ENCODE results near the gene FBXO41. TPM values are rescaled to one million over a fixed set of nuclear protein-coding genes. Genes with fewer than 3 reads are reported as not detected.

The FBXO41 gene
- total RNA-seq, 1 experiment from 2014 or later: 34.9 TPM

GRCh38 chr2:73244580-73244979 is 39.7 kb downstream of the FBXO41 start:
- Histone ChIP-seq H4K20me1 (ENCODE audit: insufficient read depth) (peaks cover 35% of the 10 kb centered on the region; the same call in 1 of the 2 replicates), H3K4me3 (replicated peaks in 1 of 2; ENCODE audit: low read depth in 1 of 2, low read length in 2 of 2) (no peak overlapping the region), H3K9me2 (ENCODE audit: insufficient read depth) (no peaks in the 10 kb centered on the region), H3K27ac (ENCODE audit: low read depth, low read length) (no peak overlapping the region), H3K27me3 (ENCODE audit: insufficient read depth, low read length) (no peaks in the 10 kb centered on the region), H3K9ac (ENCODE audit: low read length) (no peak overlapping the region), H3K36me3 (ENCODE audit: control insufficient read depth in 1 of 2, insufficient read depth in 2 of 2, low read length in 2 of 2) (peaks cover 83% of the 10 kb centered on the region in 2 experiments), H3K4me2 (ENCODE audit: low read length) (no peak overlapping the region), H3K4me1 (ENCODE audit: control insufficient read depth in 1 of 2, insufficient read depth in 2 of 2, low read length in 2 of 2) (no peaks in the 10 kb centered on the region), H2AFZ (ENCODE audit: low read depth, low read length, poor library complexity, severe bottlenecking) (no peak overlapping the region), H3K9me3 (ENCODE audit: control insufficient read depth in 1 of 2, insufficient read depth in 1 of 2, low read depth in 1 of 2, low read length in 2 of 2) (no peaks in the 10 kb centered on the region), H3K79me2 (ENCODE audit: insufficient read depth, low read length) (peaks cover 96% of the 10 kb centered on the region)
- no peak for TF ChIP-seq CEBPB (IDR thresholded peaks at IDR 0.05; ENCODE audit: low read depth)
- no peak for TF ChIP-seq ZNF274 (IDR thresholded peaks at IDR 0.05; ENCODE audit: low read depth, low read length)
- TF ChIP-seq YY1 (IDR thresholded peaks at IDR 0.05; ENCODE audit: extremely low read depth, insufficient replicate concordance, low read depth, low read length): no peak
- TF ChIP-seq ELF1 (IDR thresholded peaks at IDR 0.05; ENCODE audit: borderline replicate concordance, low read depth): no peak
- no peak for TF ChIP-seq EGR1 (IDR thresholded peaks at IDR 0.05; ENCODE audit: low read depth)
- TF ChIP-seq EZH2phosphoT487 (IDR thresholded peaks at IDR 0.05; ENCODE audit: borderline replicate concordance): no peak
- no peak for TF ChIP-seq MAX (IDR thresholded peaks at IDR 0.05)
- TF ChIP-seq CBX3 (IDR thresholded peaks at IDR 0.05; ENCODE audit: low read depth): no peak
- TF ChIP-seq RAD21 (IDR thresholded peaks at IDR 0.05; ENCODE audit: low read depth): no peak
- TF ChIP-seq REST (IDR thresholded peaks at IDR 0.05; ENCODE audit: low read depth): no peak
- no peak for TF ChIP-seq SIN3A (IDR thresholded peaks at IDR 0.05; ENCODE audit: low read depth)
- TF ChIP-seq FOSL1 (IDR thresholded peaks at IDR 0.05; ENCODE audit: low read depth): no peak
- TF ChIP-seq SRF (IDR thresholded peaks at IDR 0.05; ENCODE audit: low read depth): no peak
- TF ChIP-seq POLR2AphosphoS5 (IDR thresholded peaks at IDR 0.05; ENCODE audit: low read depth, low read length): no peak
- TF ChIP-seq JUND (IDR thresholded peaks at IDR 0.05): no peak
- intact Hi-C loops (cut with micrococcal nuclease): no loop called here
- no TSS peak for BruUV-seq (replicated peaks)
- CTCF ChIA-PET: interaction anchor here (0.6 to 1.6 kb wide), 2 partner anchors 32 to 62 kb away, joined by 3 to 5 read pairs; no protein-coding TSS in a partner anchor
- DNase-seq (ENCODE audit: low read depth, low spot score) (no peak), ATAC-seq (no peak)
- POLR2A ChIA-PET: interaction anchor here (0.9 to 1.8 kb wide), 3 partner anchors 9 to 13 kb away, joined by 3 to 6 read pairs (median 3); partner anchors contain the start of gene CCT7
- RAD21 ChIA-PET (ENCODE audit: low non-redundant PET in 1 of 2, low total read pairs in 2 of 2, uncharacterized antibody in 2 of 2, unreplicated experiment in 2 of 2): no interaction called here
